NT2/D1 (cell line): ENCODE measurements around the gene CELF4.

Experiments used
- YY1 ChIP-seq: IDR thresholded peaks from 2 replicates; pipeline ENCODE4 v1.6.1; 2011; ENCODE audit not compliant: insufficient read length, insufficient read depth
- ZNF274 ChIP-seq: IDR thresholded peaks from 2 replicates; pipeline ENCODE4 v1.6.1; 2011; ENCODE audit warnings: mild to moderate bottlenecking, low read depth, low read length

GRCh38 chr18:37481072-37481471, 84.5 kb downstream of the CELF4 start:
- TF ChIP-seq ZNF274 (no peak), YY1 (no peak)
